Measurements from ENCODE around the gene RICTOR. TPM values are rescaled to one million over a fixed set of nuclear protein-coding genes. Genes with fewer than 3 reads are reported as not detected.

Gene RICTOR
- total RNA-seq, 1 donor from 2014 or later: 41.3 TPM

DNA sequence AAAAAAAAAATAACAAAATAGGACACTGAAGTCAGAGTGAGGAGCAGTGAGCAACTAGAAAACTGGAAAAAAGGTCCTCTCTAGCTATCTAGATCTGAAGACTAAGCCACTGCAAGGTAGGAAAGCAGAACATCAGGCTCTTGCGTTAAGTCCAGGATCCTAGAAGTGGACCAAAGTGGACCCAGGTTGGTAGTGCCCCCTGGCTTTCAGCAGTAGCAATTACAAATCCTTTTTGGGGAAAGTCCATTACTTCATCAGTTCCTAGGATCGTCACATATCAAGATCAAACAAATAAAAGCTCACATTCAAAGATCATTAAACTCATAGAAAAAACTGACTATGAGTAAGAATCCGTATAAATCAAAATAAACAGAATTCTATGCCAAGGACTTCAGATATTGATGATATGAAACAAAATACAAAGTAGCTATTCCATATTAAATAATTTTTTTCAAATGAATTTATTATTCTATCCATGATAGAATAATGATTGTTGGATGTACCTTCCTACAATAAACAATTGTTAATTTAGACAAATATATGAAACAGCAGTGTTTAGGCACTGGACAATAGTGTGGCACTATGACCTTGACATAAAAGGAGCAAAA lies 6.5 kb upstream of the RICTOR start:
- no peaks in the 10 kb centered on the region for H3F3A ChIP-seq (ENCODE audit: low read depth)
- no peaks in the 10 kb centered on the region for H3K9me3 ChIP-seq (ENCODE audit: low read depth)
- DNase-seq (ENCODE audit: low spot score): peak; percentile 63
- Mint-ChIP-seq H3K27ac (no peak overlapping the region), H3K36me3 (no peaks in the 10 kb centered on the region), H3K4me1 (peaks cover 3% of the 10 kb centered on the region), H3K4me3 (no peak overlapping the region), H3K27me3 (ENCODE audit: insufficient read depth, low read depth) (peaks cover 4% of the 10 kb centered on the region), H3K9me3 (no peaks in the 10 kb centered on the region)
- no peaks in the 10 kb centered on the region for H3K79me2 ChIP-seq (ENCODE audit: low read depth)
- TF ChIP-seq EZH2phosphoT487 (IDR thresholded peaks at IDR 0.05): no peak
- TF ChIP-seq, protein P1, sequence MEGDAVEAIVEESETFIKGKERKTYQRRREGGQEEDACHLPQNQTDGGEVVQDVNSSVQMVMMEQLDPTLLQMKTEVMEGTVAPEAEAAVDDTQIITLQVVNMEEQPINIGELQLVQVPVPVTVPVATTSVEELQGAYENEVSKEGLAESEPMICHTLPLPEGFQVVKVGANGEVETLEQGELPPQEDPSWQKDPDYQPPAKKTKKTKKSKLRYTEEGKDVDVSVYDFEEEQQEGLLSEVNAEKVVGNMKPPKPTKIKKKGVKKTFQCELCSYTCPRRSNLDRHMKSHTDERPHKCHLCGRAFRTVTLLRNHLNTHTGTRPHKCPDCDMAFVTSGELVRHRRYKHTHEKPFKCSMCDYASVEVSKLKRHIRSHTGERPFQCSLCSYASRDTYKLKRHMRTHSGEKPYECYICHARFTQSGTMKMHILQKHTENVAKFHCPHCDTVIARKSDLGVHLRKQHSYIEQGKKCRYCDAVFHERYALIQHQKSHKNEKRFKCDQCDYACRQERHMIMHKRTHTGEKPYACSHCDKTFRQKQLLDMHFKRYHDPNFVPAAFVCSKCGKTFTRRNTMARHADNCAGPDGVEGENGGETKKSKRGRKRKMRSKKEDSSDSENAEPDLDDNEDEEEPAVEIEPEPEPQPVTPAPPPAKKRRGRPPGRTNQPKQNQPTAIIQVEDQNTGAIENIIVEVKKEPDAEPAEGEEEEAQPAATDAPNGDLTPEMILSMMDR (IDR thresholded peaks at IDR 0.05): peak; percentile 88
- no peak overlapping the region for H3K27ac ChIP-seq
- H2AFZ ChIP-seq (replicated peaks): no peak overlapping the region
- no peak overlapping the region for H3K4me3 ChIP-seq
- no peak overlapping the region for H3K4me2 ChIP-seq
- H3K4me1 ChIP-seq: peaks cover 1% of the 10 kb centered on the region
- no peak overlapping the region for H3K9ac ChIP-seq
- H3K27me3 ChIP-seq: no peaks in the 10 kb centered on the region
- no peaks in the 10 kb centered on the region for H3K36me3 ChIP-seq
- H4K20me1 ChIP-seq (ENCODE audit: low read depth): no peaks in the 10 kb centered on the region

DNA sequence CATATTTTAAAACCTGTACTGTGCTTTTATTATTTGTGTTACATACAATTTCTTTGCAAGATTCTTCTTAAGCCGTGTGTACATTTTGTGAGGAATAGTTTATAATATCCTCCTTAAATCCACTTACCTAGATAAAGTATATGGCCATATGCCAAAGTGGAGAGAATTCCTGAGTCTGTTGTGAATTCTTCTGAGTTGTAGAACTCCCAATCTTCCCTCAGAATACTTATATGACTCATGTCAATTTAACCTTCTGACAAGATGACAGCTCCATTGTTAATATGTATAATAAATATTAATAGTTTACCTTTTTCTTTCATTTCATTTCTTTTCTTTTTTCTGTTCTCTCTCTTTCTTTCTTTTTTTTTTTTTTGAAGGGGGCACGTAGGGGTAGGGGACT lies 6.0 kb upstream of the RICTOR start:
- Histone ChIP-seq H3K4me2 (no peak overlapping the region), H3K27ac (no peak overlapping the region), H3K36me3 (no peaks in the 10 kb centered on the region), H2AFZ (replicated peaks) (no peak overlapping the region), H4K20me1 (ENCODE audit: low read depth) (no peaks in the 10 kb centered on the region), H3K9me3 (ENCODE audit: low read depth) (no peaks in the 10 kb centered on the region), H3K9ac (no peak overlapping the region), H3F3A (ENCODE audit: low read depth) (no peaks in the 10 kb centered on the region), H3K27me3 (no peaks in the 10 kb centered on the region), H3K4me3 (no peak overlapping the region), H3K4me1 (peaks cover 6% of the 10 kb centered on the region), H3K79me2 (ENCODE audit: low read depth) (no peaks in the 10 kb centered on the region)
- H3K4me3 Mint-ChIP-seq: no peak overlapping the region
- no peak for TF ChIP-seq EZH2 (IDR thresholded peaks at IDR 0.05)
- TF ChIP-seq, protein P1 (IDR thresholded peaks at IDR 0.05): no peak
- TF ChIP-seq EZH2phosphoT487 (IDR thresholded peaks at IDR 0.05): no peak
- H3K27me3 Mint-ChIP-seq (ENCODE audit: insufficient read depth, low read depth): peaks cover 8% of the 10 kb centered on the region
- no peaks in the 10 kb centered on the region for H3K36me3 Mint-ChIP-seq
- H3K4me1 Mint-ChIP-seq: peaks cover 7% of the 10 kb centered on the region
- no peak overlapping the region for H3K27ac Mint-ChIP-seq
- H3K9me3 Mint-ChIP-seq: no peaks in the 10 kb centered on the region
- DNase-seq (ENCODE audit: low spot score): no peak

DNA sequence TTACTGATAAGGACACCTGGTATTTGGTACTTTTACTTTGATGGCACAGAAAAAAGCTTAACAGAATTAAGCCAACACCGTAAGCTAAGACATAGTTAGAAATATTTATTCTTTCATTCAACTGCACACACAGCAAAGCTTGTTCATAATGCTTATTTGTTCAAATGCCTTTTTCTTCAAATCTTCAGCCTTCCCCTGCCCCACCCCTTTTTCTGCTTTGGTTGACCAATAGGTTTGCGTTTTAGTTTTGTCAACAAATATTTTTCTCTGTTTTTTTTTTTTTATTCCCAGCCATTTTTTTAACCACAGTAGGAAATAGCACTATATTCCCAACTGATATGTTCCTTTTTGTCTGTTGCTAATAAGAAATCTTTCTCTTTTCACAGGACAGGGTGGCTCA lies 4.9 kb upstream of the RICTOR start:
- Histone ChIP-seq H3K27me3 (no peaks in the 10 kb centered on the region), H3K4me1 (peaks cover 6% of the 10 kb centered on the region), H3K27ac (no peak overlapping the region), H3K4me3 (no peak overlapping the region), H3K4me2 (no peak overlapping the region), H3F3A (ENCODE audit: low read depth) (peaks cover 4% of the 10 kb centered on the region), H3K36me3 (no peaks in the 10 kb centered on the region), H3K9ac (no peak overlapping the region), H2AFZ (replicated peaks) (no peak overlapping the region), H4K20me1 (ENCODE audit: low read depth) (no peaks in the 10 kb centered on the region), H3K9me3 (ENCODE audit: low read depth) (no peaks in the 10 kb centered on the region), H3K79me2 (ENCODE audit: low read depth) (no peaks in the 10 kb centered on the region)
- Mint-ChIP-seq H3K36me3 (no peaks in the 10 kb centered on the region), H3K9me3 (no peaks in the 10 kb centered on the region), H3K4me1 (peaks cover 8% of the 10 kb centered on the region), H3K4me3 (no peak overlapping the region), H3K27ac (no peak overlapping the region), H3K27me3 (ENCODE audit: insufficient read depth, low read depth) (peaks cover 11% of the 10 kb centered on the region)
- no peak for DNase-seq (ENCODE audit: low spot score)
- TF ChIP-seq, protein P1 (IDR thresholded peaks at IDR 0.05): no peak
- TF ChIP-seq EZH2phosphoT487 (IDR thresholded peaks at IDR 0.05) (no peak), EZH2 (IDR thresholded peaks at IDR 0.05) (no peak)

Measured in neural progenitor cell (in vitro differentiated cells).